IPS-15b (cell line): ENCODE data around the gene CLASP1.
"Not testable (repeated sequence)": the region's sequence is repeated elsewhere in the genome, so short reads cannot be mapped to it uniquely, and the experiment has no call there.

Source experiments
- H3K27me3 ChIP-seq: one replicate; pipeline ENCODE4 v1.6.1; 2013; ENCODE audit warnings: low read length; ENCODE audit not compliant: control insufficient read depth, insufficient read depth
- H3K36me3 ChIP-seq: one replicate; pipeline ENCODE4 v1.6.1; 2013; ENCODE audit warnings: low read length; ENCODE audit not compliant: control insufficient read depth, insufficient read depth
- H3K4me1 ChIP-seq: one replicate; pipeline ENCODE4 v1.6.1; 2013; ENCODE audit warnings: mild to moderate bottlenecking, low read length; ENCODE audit not compliant: control insufficient read depth, insufficient read depth
- H3K4me3 ChIP-seq: one replicate; pipeline ENCODE4 v1.5.1; 2013; ENCODE audit warnings: low read depth, low read length
- H3K9ac ChIP-seq: one replicate; pipeline ENCODE4 v1.6.1; 2013; ENCODE audit warnings: low read depth, mild to moderate bottlenecking, low read length
- H3K9me3 ChIP-seq: one replicate; pipeline ENCODE4 v1.6.1; 2013; ENCODE audit warnings: mild to moderate bottlenecking, low read length; ENCODE audit not compliant: control insufficient read depth, insufficient read depth

The CLASP1 gene

GRCh38 chr2:121446647-121447241 lies 202.5 kb downstream of the CLASP1 start:
- peaks cover 16% of the 10 kb centered on the region for H3K36me3 ChIP-seq
- no peaks in the 10 kb centered on the region for H3K9me3 ChIP-seq
- H3K4me1 ChIP-seq = no peaks in the 10 kb centered on the region
- H3K9ac ChIP-seq = no peak overlapping the region
- no peak overlapping the region for H3K4me3 ChIP-seq
- no peaks in the 10 kb centered on the region for H3K27me3 ChIP-seq

GRCh38 chr2:121442889-121443288 lies 206.4 kb downstream of the CLASP1 start:
- Histone ChIP-seq H3K4me3 (no peak overlapping the region), H3K9me3 (no peaks in the 10 kb centered on the region), H3K36me3 (peaks cover 8% of the 10 kb centered on the region), H3K27me3 (no peaks in the 10 kb centered on the region), H3K4me1 (no peaks in the 10 kb centered on the region), H3K9ac (no peak overlapping the region)

GRCh38 chr2:121438290-121438689 lies 211.0 kb downstream of the CLASP1 start:
- H3K9me3 ChIP-seq, H3K4me3 ChIP-seq, H3K36me3 ChIP-seq, H3K4me1 ChIP-seq, H3K27me3 ChIP-seq, H3K9ac ChIP-seq: not testable (repeated sequence)

- no peaks in the 10 kb centered on the region for H3K4me1 ChIP-seq
- H3K4me3 ChIP-seq = no peak overlapping the region
- H3K27me3 ChIP-seq = no peaks in the 10 kb centered on the region
- no peaks in the 10 kb centered on the region for H3K9me3 ChIP-seq
- H3K9ac ChIP-seq = no peak overlapping the region
- no peaks in the 10 kb centered on the region for H3K36me3 ChIP-seq
Measured at GRCh38 chr2:121436918-121437317, 212.3 kb downstream of the CLASP1 start.

GRCh38 chr2:121435790-121436189 lies 213.5 kb downstream of the CLASP1 start:
- H3K9ac ChIP-seq = no peak overlapping the region
- H3K27me3 ChIP-seq = no peaks in the 10 kb centered on the region
- no peaks in the 10 kb centered on the region for H3K9me3 ChIP-seq
- H3K36me3 ChIP-seq = no peaks in the 10 kb centered on the region
- H3K4me1 ChIP-seq = no peaks in the 10 kb centered on the region
- no peak overlapping the region for H3K4me3 ChIP-seq

- Histone ChIP-seq H3K4me3 (no peak overlapping the region), H3K9ac (no peak overlapping the region), H3K36me3 (peaks cover 3% of the 10 kb centered on the region), H3K4me1 (no peaks in the 10 kb centered on the region), H3K27me3 (no peaks in the 10 kb centered on the region), H3K9me3 (no peaks in the 10 kb centered on the region)
Measured at GRCh38 chr2:121431214-121431613, 218.0 kb downstream of the CLASP1 start.

- H3K36me3 ChIP-seq = peaks cover 3% of the 10 kb centered on the region
- no peaks in the 10 kb centered on the region for H3K9me3 ChIP-seq
- no peak overlapping the region for H3K9ac ChIP-seq
- H3K4me1 ChIP-seq = no peaks in the 10 kb centered on the region
- H3K4me3 ChIP-seq = no peak overlapping the region
- H3K27me3 ChIP-seq = no peaks in the 10 kb centered on the region
Measured at GRCh38 chr2:121429927-121430520, 219.2 kb downstream of the CLASP1 start.

- H3K4me3 ChIP-seq = no peak overlapping the region
- no peak overlapping the region for H3K9ac ChIP-seq
- no peaks in the 10 kb centered on the region for H3K27me3 ChIP-seq
- H3K9me3 ChIP-seq = no peaks in the 10 kb centered on the region
- no peaks in the 10 kb centered on the region for H3K4me1 ChIP-seq
- H3K36me3 ChIP-seq = peaks cover 3% of the 10 kb centered on the region
Measured at GRCh38 chr2:121429119-121429903, 220.0 kb downstream of the CLASP1 start.

- Histone ChIP-seq H3K9ac (no peak overlapping the region), H3K27me3 (no peaks in the 10 kb centered on the region), H3K9me3 (no peaks in the 10 kb centered on the region), H3K36me3 (peaks cover 3% of the 10 kb centered on the region), H3K4me3 (no peak overlapping the region), H3K4me1 (no peaks in the 10 kb centered on the region)
Measured at GRCh38 chr2:121427187-121427689, 222.0 kb downstream of the CLASP1 start.

- no peaks in the 10 kb centered on the region for H3K9me3 ChIP-seq
- H3K9ac ChIP-seq = no peak overlapping the region
- H3K4me3 ChIP-seq = no peak overlapping the region
- no peaks in the 10 kb centered on the region for H3K27me3 ChIP-seq
- no peaks in the 10 kb centered on the region for H3K36me3 ChIP-seq
- no peaks in the 10 kb centered on the region for H3K4me1 ChIP-seq
Measured at GRCh38 chr2:121420486-121420885, 228.8 kb downstream of the CLASP1 start.

- Histone ChIP-seq H3K4me3 (no peak overlapping the region), H3K9ac (no peak overlapping the region), H3K4me1 (no peaks in the 10 kb centered on the region), H3K27me3 (no peaks in the 10 kb centered on the region), H3K36me3 (no peaks in the 10 kb centered on the region), H3K9me3 (no peaks in the 10 kb centered on the region)
Measured at GRCh38 chr2:121419081-121419699, 230.1 kb downstream of the CLASP1 start.
